ENCODE data around the gene TMEM45B.
"Not testable (repeated sequence)": the region's sequence is repeated elsewhere in the genome, so short reads cannot be mapped to it uniquely, and the experiment has no call there.

- TF ChIP-seq EZH2phosphoT487 (IDR thresholded peaks at IDR 0.05; ENCODE audit: low read depth); CTCF (IDR thresholded peaks at IDR 0.05; ENCODE audit: low read depth, low read length): not testable (repeated sequence)
These were observed 31.7 kb downstream of the TMEM45B start for GRCh38 chr11:129847361-129847760.

Measured in OCI-LY3 (cell line).